HEK293 (cell line): ENCODE results near the gene LRRC23.
A peak's percentile ranks its signal among the peaks of the same experiment; 100 is the strongest.

Experiments
- BCL11B ChIP-seq: fragments of 450-650 bp; formaldehyde crosslinking; IDR thresholded peaks from 2 replicates; pipeline ENCODE4 v1.5.1; 2016; ENCODE audit warnings: low read depth, missing biosample characterization, missing genetic modification characterization
- HIC1 ChIP-seq: fragments of 450-650 bp; formaldehyde crosslinking; IDR thresholded peaks from 2 replicates; pipeline ENCODE4 v1.5.1; 2016; ENCODE audit warnings: missing biosample characterization, missing genetic modification characterization
- HOXC10 ChIP-seq: sonication (generic); formaldehyde crosslinking; IDR thresholded peaks from 2 replicates; pipeline ENCODE4 v1.8.1; 2023; ENCODE audit warnings: mild to moderate bottlenecking, missing genetic modification reagents
- MZF1 ChIP-seq: fragments of 450-650 bp; formaldehyde crosslinking; IDR thresholded peaks from 2 replicates; pipeline ENCODE4 v1.5.1; 2017; ENCODE audit warnings: missing biosample characterization, missing genetic modification characterization, borderline replicate concordance
- REPIN1 ChIP-seq: fragments of 450-650 bp; formaldehyde crosslinking; IDR thresholded peaks from 2 replicates; pipeline ENCODE4 v1.5.1; 2017; ENCODE audit warnings: missing biosample characterization, missing genetic modification characterization, low read depth
- SALL2 ChIP-seq: fragments of 450-650 bp; formaldehyde crosslinking; IDR thresholded peaks from 2 replicates; pipeline ENCODE4 v1.5.0; 2017; ENCODE audit warnings: missing biosample characterization, mild to moderate bottlenecking, missing genetic modification characterization, borderline replicate concordance
- YY2 ChIP-seq: fragments of 450-650 bp; formaldehyde crosslinking; IDR thresholded peaks from 2 replicates; pipeline ENCODE4 v1.5.1; 2016; ENCODE audit warnings: missing biosample characterization, missing genetic modification characterization
- ZBTB48 ChIP-seq: fragments of 450-650 bp; formaldehyde crosslinking; IDR thresholded peaks from 2 replicates; pipeline ENCODE4 v1.5.1; 2016; ENCODE audit warnings: missing biosample characterization, missing genetic modification characterization
- ZBTB7A ChIP-seq: fragments of 450-650 bp; formaldehyde crosslinking; IDR thresholded peaks from 2 replicates; pipeline ENCODE4 v1.5.1; 2016; ENCODE audit warnings: low read depth, missing biosample characterization, missing genetic modification characterization
- ZBTB8A ChIP-seq: fragments of 450-650 bp; formaldehyde crosslinking; IDR thresholded peaks from 2 replicates; pipeline ENCODE4 v1.5.1; 2016; ENCODE audit warnings: missing biosample characterization, missing genetic modification characterization
- ZEB2 ChIP-seq: fragments of 450-650 bp; formaldehyde crosslinking; IDR thresholded peaks from 2 replicates; pipeline ENCODE4 v1.5.1; 2016; ENCODE audit warnings: missing biosample characterization, missing genetic modification characterization
- ZFP69B ChIP-seq: fragments of 450-650 bp; formaldehyde crosslinking; IDR thresholded peaks from 2 replicates; pipeline ENCODE4 v1.5.1; 2016; ENCODE audit warnings: missing biosample characterization, missing genetic modification characterization
- ZNF112 ChIP-seq: fragments of 450-650 bp; formaldehyde crosslinking; IDR thresholded peaks from 2 replicates; pipeline ENCODE4 v1.5.0; 2017; ENCODE audit warnings: missing biosample characterization, missing genetic modification characterization
- ZNF169 ChIP-seq: fragments of 450-650 bp; formaldehyde crosslinking; IDR thresholded peaks from 2 replicates; pipeline ENCODE4 v1.5.1; 2016; ENCODE audit warnings: missing biosample characterization, missing genetic modification characterization
- ZNF184 ChIP-seq: fragments of 450-650 bp; IDR thresholded peaks from 2 replicates; pipeline ENCODE4 v1.5.1; 2018; ENCODE audit warnings: missing biosample characterization, mild to moderate bottlenecking, missing genetic modification characterization
- ZNF2 ChIP-seq: fragments of 450-650 bp; formaldehyde crosslinking; IDR thresholded peaks from 2 replicates; pipeline ENCODE4 v1.5.1; 2016; ENCODE audit warnings: missing biosample characterization, missing genetic modification characterization
- ZNF280D ChIP-seq: fragments of 450-650 bp; formaldehyde crosslinking; IDR thresholded peaks from 2 replicates; pipeline ENCODE4 v1.5.1; 2016; ENCODE audit warnings: missing biosample characterization, missing genetic modification characterization
- ZNF302 ChIP-seq: fragments of 450-650 bp; formaldehyde crosslinking; IDR thresholded peaks from 2 replicates; pipeline ENCODE4 v1.5.1; 2016; ENCODE audit warnings: missing biosample characterization, missing genetic modification characterization, low read depth
- ZNF324 ChIP-seq: fragments of 450-650 bp; formaldehyde crosslinking; IDR thresholded peaks from 2 replicates; pipeline ENCODE4 v1.5.1; 2016; ENCODE audit warnings: missing biosample characterization, missing genetic modification characterization
- ZNF391 ChIP-seq: fragments of 450-650 bp; formaldehyde crosslinking; IDR thresholded peaks from 2 replicates; pipeline ENCODE4 v1.5.1; 2016; ENCODE audit warnings: low read depth, missing biosample characterization, missing genetic modification characterization, borderline replicate concordance
- ZNF398 ChIP-seq: fragments of 450-650 bp; formaldehyde crosslinking; IDR thresholded peaks from 2 replicates; pipeline ENCODE4 v1.5.1; 2017; ENCODE audit warnings: missing biosample characterization, missing genetic modification characterization
- ZNF449 ChIP-seq: fragments of 450-650 bp; formaldehyde crosslinking; IDR thresholded peaks from 2 replicates; pipeline ENCODE4 v1.5.1; 2017; ENCODE audit warnings: missing biosample characterization, mild to moderate bottlenecking, missing genetic modification characterization, moderate library complexity
- ZNF48 ChIP-seq: fragments of 450-650 bp; formaldehyde crosslinking; IDR thresholded peaks from 2 replicates; pipeline ENCODE4 v1.5.1; 2016; ENCODE audit warnings: missing biosample characterization, missing genetic modification characterization
- ZNF501 ChIP-seq: fragments of 450-650 bp; formaldehyde crosslinking; IDR thresholded peaks from 2 replicates; pipeline ENCODE4 v1.5.1; 2016; ENCODE audit warnings: missing biosample characterization, missing genetic modification characterization
- ZNF530 ChIP-seq: fragments of 450-650 bp; formaldehyde crosslinking; IDR thresholded peaks from 2 replicates; pipeline ENCODE4 v1.5.1; 2016; ENCODE audit warnings: low read depth, missing biosample characterization, missing genetic modification characterization
- ZNF571 ChIP-seq: fragments of 450-650 bp; formaldehyde crosslinking; IDR thresholded peaks from 2 replicates; pipeline ENCODE4 v1.5.0; 2017; ENCODE audit warnings: missing biosample characterization, missing genetic modification characterization
- ZNF585B ChIP-seq: fragments of 450-650 bp; formaldehyde crosslinking; IDR thresholded peaks from 2 replicates; pipeline ENCODE4 v1.5.1; 2016; ENCODE audit warnings: missing biosample characterization, missing genetic modification characterization
- ZNF623 ChIP-seq: fragments of 450-650 bp; formaldehyde crosslinking; IDR thresholded peaks from 2 replicates; pipeline ENCODE4 v1.5.1; 2016; ENCODE audit warnings: missing biosample characterization, missing genetic modification characterization
- ZNF645 ChIP-seq: fragments of 450-650 bp; formaldehyde crosslinking; IDR thresholded peaks from 2 replicates; pipeline ENCODE4; 2016; ENCODE audit warnings: missing biosample characterization, missing genetic modification characterization
- ZNF677 ChIP-seq: fragments of 450-650 bp; IDR thresholded peaks from 2 replicates; pipeline ENCODE4 v1.5.0; 2018; ENCODE audit warnings: missing biosample characterization, mild to moderate bottlenecking, missing genetic modification characterization, moderate library complexity
- ZNF701 ChIP-seq: fragments of 450-650 bp; formaldehyde crosslinking; IDR thresholded peaks from 2 replicates; pipeline ENCODE4 v1.5.1; 2016; ENCODE audit warnings: missing biosample characterization, missing genetic modification characterization
- ZNF843 ChIP-seq: fragments of 450-650 bp; formaldehyde crosslinking; IDR thresholded peaks from 2 replicates; pipeline ENCODE4 v1.5.1; 2016; ENCODE audit warnings: missing biosample characterization, missing genetic modification characterization

Gene LRRC23

GRCh38 chr12:6928703-6929407 lies 24.2 kb downstream of the LRRC23 start (continued):
- TF ChIP-seq ZNF530 (tag by site-specific recombination): no peak
- no peak for TF ChIP-seq ZNF280D (tag by site-specific recombination)
- no peak for TF ChIP-seq REPIN1 (tag by site-specific recombination)
- no peak for TF ChIP-seq ZNF571 (tag by site-specific recombination)
- no peak for TF ChIP-seq HOXC10 (CRISPR knock-in tag)
- no peak for TF ChIP-seq ZEB2 (tag by site-specific recombination)
- no peak for TF ChIP-seq MZF1
- TF ChIP-seq ZBTB48 (tag by site-specific recombination): no peak
- TF ChIP-seq ZNF449 (tag by site-specific recombination): no peak
- TF ChIP-seq ZNF184 (tag by site-specific recombination): no peak
- TF ChIP-seq ZNF585B (tag by site-specific recombination): no peak
- TF ChIP-seq ZNF843 (tag by site-specific recombination): no peak
- TF ChIP-seq ZNF623 (tag by site-specific recombination): no peak
- TF ChIP-seq ZNF112 (tag by site-specific recombination): no peak
- no peak for TF ChIP-seq ZFP69B (tag by site-specific recombination)
- no peak for TF ChIP-seq ZNF391
- TF ChIP-seq ZNF677 (tag by site-specific recombination): no peak
- TF ChIP-seq ZNF324 (tag by site-specific recombination): no peak
- TF ChIP-seq ZNF701 (tag by site-specific recombination): no peak
- no peak for TF ChIP-seq ZNF645 (tag by site-specific recombination)
- TF ChIP-seq ZBTB8A: no peak
- TF ChIP-seq ZNF48: no peak
- TF ChIP-seq ZNF2 (tag by site-specific recombination): 0 out of 2 replicates have a peak, but pooled peaks have one; percentile 17
- TF ChIP-seq ZBTB7A (tag by site-specific recombination): peak; percentile 56; the same call in 1 of the 2 replicates
- 0 out of 2 replicates have a peak, but pooled peaks have one; percentile 34 for TF ChIP-seq YY2 (tag by site-specific recombination)
- no peak for TF ChIP-seq SALL2
- peak; percentile 3; the same call in 1 of the 2 replicates for TF ChIP-seq ZNF398 (tag by site-specific recombination)
- no peak for TF ChIP-seq ZNF169 (tag by site-specific recombination)
- no peak for TF ChIP-seq HIC1 (tag by site-specific recombination)
- TF ChIP-seq ZNF501: 0 out of 2 replicates have a peak, but pooled peaks have one; percentile 5
- no peak for TF ChIP-seq BCL11B
- no peak for TF ChIP-seq ZNF302
